ENCODE data around the gene ARHGAP15. TPM values are rescaled to one million over a fixed set of nuclear protein-coding genes. Genes with fewer than 3 reads are reported as not detected.
A peak's percentile ranks its signal among the peaks of the same experiment; 100 is the strongest.

Gene ARHGAP15
- total RNA-seq, 1 donor from 2014 or later: not detected

GRCh38 chr2:143705108-143705707 lies 576.0 kb downstream of the ARHGAP15 start:
- DNase-seq (ENCODE audit: low read depth): peak; percentile 22

GRCh38 chr2:143706354-143706753 lies 577.1 kb downstream of the ARHGAP15 start:
- no peak for DNase-seq (ENCODE audit: low read depth)

- DNase-seq (ENCODE audit: low read depth): no peak
These were observed 579.5 kb downstream of the ARHGAP15 start for GRCh38 chr2:143708682-143709081.

- no peak for DNase-seq (ENCODE audit: low read depth)
These were observed 581.0 kb downstream of the ARHGAP15 start for GRCh38 chr2:143710196-143710595.

GRCh38 chr2:143710879-143711278 lies 581.7 kb downstream of the ARHGAP15 start:
- DNase-seq (ENCODE audit: low read depth): no peak

GRCh38 chr2:143716522-143716921 lies 587.3 kb downstream of the ARHGAP15 start:
- no peak for DNase-seq (ENCODE audit: low read depth)

GRCh38 chr2:143717053-143717452 lies 587.8 kb downstream of the ARHGAP15 start:
- DNase-seq (ENCODE audit: low read depth): peak; percentile 24

- no peak for DNase-seq (ENCODE audit: low read depth)
These were observed 588.4 kb downstream of the ARHGAP15 start for GRCh38 chr2:143717536-143718168.

- no peak for DNase-seq (ENCODE audit: low read depth)
These were observed 589.5 kb downstream of the ARHGAP15 start for GRCh38 chr2:143718745-143719144.

- no peak for DNase-seq (ENCODE audit: low read depth)
These were observed 590.2 kb downstream of the ARHGAP15 start for GRCh38 chr2:143719406-143719805.

- DNase-seq (ENCODE audit: low read depth): no peak
These were observed 591.0 kb downstream of the ARHGAP15 start for GRCh38 chr2:143720095-143720664.

GRCh38 chr2:143725400-143725799 lies 596.2 kb downstream of the ARHGAP15 start:
- DNase-seq (ENCODE audit: low read depth): no peak

GRCh38 chr2:143726151-143726845 lies 597.1 kb downstream of the ARHGAP15 start:
- DNase-seq (ENCODE audit: low read depth): no peak

- no peak for DNase-seq (ENCODE audit: low read depth)
These were observed 599.3 kb downstream of the ARHGAP15 start for GRCh38 chr2:143728498-143728897.

GRCh38 chr2:143729296-143729814 lies 600.1 kb downstream of the ARHGAP15 start:
- no peak for DNase-seq (ENCODE audit: low read depth)

GRCh38 chr2:143730155-143730952 lies 601.1 kb downstream of the ARHGAP15 start:
- no peak for DNase-seq (ENCODE audit: low read depth)

GRCh38 chr2:143730953-143731260 lies 601.7 kb downstream of the ARHGAP15 start:
- DNase-seq (ENCODE audit: low read depth): no peak

GRCh38 chr2:143732076-143732475 lies 602.9 kb downstream of the ARHGAP15 start:
- DNase-seq (ENCODE audit: low read depth): no peak

GRCh38 chr2:143732871-143733270 lies 603.7 kb downstream of the ARHGAP15 start:
- DNase-seq (ENCODE audit: low read depth): no peak

GRCh38 chr2:143734507-143734906 lies 605.3 kb downstream of the ARHGAP15 start:
- DNase-seq (ENCODE audit: low read depth): no peak

GRCh38 chr2:143736904-143737303 lies 607.7 kb downstream of the ARHGAP15 start:
- DNase-seq (ENCODE audit: low read depth): no peak
